Measurements from ENCODE around the gene JADE1.

Gene JADE1

DNA sequence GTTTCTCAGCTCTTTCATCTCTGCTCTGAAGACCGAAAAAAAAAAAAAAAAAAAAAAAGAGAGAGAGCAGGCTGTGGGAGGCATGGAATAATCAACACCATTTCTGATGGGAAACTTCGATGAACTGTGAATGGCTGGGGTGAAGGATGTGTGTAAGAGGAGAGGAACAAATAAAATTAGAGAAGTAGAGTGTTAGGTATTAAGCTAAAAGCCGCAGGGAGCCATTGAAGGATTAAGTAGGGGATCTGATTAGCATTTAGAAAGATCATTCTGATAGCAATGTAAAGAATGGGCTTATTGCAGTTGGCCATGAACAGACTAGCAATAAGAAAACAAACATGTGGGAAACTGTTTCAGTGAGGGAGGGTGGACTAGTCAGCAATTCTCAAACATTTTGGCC is 33.6 kb upstream of the JADE1 start:
- Histone ChIP-seq H3K9me3 (ENCODE audit: control insufficient read depth, insufficient read depth, low read depth, low read length) (no peaks in the 10 kb centered on the region), H3K27ac (ENCODE audit: extremely low read depth, low read depth, low read length) (no peak overlapping the region), H3K4me1 (ENCODE audit: control insufficient read depth, insufficient read depth, low read length) (no peaks in the 10 kb centered on the region), H3K4me3 (ENCODE audit: low read depth, low read length) (no peak overlapping the region), H3K36me3 (ENCODE audit: control insufficient read depth in 2 of 2, insufficient read depth in 1 of 2, low read length in 2 of 2) (no peaks in the 10 kb centered on the region)
- ChIA-PET CTCF (interaction anchor here (0.6 to 1.0 kb wide), 4 partner anchors 36 to 585 kb away, joined by 3 to 6 read pairs (median 4); no protein-coding TSS in a partner anchor), POLR2A (no interaction called here)
- TF ChIP-seq HOXA7 (CRISPR knock-in tag; IDR thresholded peaks at IDR 0.05; ENCODE audit: borderline replicate concordance), result no peak
- TF ChIP-seq ZEB2 (tag by site-specific recombination; IDR thresholded peaks at IDR 0.05), result no peak
- no peak for TF ChIP-seq ZNF24 (tag by site-specific recombination; IDR thresholded peaks at IDR 0.05)
- TF ChIP-seq ZNF121 (tag by site-specific recombination; IDR thresholded peaks at IDR 0.05), result no peak
- TF ChIP-seq ZBTB7A (tag by site-specific recombination; IDR thresholded peaks at IDR 0.05; ENCODE audit: low read depth), result no peak
- no peak for TF ChIP-seq ZBTB20 (tag by site-specific recombination; IDR thresholded peaks at IDR 0.05)
- TF ChIP-seq ZNF600 (tag by site-specific recombination; IDR thresholded peaks at IDR 0.05), result no peak
- TF ChIP-seq ZNF664 (tag by site-specific recombination; IDR thresholded peaks at IDR 0.05), result no peak
- TF ChIP-seq, protein P1, sequence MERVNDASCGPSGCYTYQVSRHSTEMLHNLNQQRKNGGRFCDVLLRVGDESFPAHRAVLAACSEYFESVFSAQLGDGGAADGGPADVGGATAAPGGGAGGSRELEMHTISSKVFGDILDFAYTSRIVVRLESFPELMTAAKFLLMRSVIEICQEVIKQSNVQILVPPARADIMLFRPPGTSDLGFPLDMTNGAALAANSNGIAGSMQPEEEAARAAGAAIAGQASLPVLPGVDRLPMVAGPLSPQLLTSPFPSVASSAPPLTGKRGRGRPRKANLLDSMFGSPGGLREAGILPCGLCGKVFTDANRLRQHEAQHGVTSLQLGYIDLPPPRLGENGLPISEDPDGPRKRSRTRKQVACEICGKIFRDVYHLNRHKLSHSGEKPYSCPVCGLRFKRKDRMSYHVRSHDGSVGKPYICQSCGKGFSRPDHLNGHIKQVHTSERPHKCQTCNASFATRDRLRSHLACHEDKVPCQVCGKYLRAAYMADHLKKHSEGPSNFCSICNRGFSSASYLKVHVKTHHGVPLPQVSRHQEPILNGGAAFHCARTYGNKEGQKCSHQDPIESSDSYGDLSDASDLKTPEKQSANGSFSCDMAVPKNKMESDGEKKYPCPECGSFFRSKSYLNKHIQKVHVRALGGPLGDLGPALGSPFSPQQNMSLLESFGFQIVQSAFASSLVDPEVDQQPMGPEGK (tag by site-specific recombination; IDR thresholded peaks at IDR 0.05), result no peak
- TF ChIP-seq ZNF132 (tag by site-specific recombination; IDR thresholded peaks at IDR 0.05; ENCODE audit: borderline replicate concordance), result no peak
- TF ChIP-seq ZNF48 (tag by site-specific recombination; IDR thresholded peaks at IDR 0.05), result no peak

DNA sequence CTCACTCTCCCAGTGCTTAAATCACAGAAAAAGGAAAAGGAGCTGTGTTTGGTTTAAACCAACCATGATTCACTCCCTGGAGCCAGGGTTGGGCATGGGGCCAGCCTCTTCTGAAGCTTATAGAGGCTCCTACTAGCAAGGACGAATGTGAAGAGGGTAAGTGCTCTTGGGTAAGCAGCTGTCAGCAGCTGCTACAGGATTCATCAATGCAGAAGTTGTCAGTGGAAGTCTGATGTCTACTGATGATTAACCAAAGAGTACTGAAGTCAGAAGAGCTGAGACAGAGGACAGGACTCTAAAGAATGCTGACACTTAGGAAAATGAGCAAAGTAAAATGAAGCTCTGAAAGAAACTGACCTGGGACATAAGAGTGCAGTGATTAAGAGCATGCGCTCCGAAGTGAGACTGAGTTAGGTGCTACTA is 32.7 kb upstream of the JADE1 start:
- CTCF ChIA-PET, result interaction anchor here (1.0 kb wide), 1 partner anchor 87 kb away, joined by 3 read pairs; no protein-coding TSS in a partner anchor

More for the DNA sequence above, 32.7 kb upstream of the JADE1 start:
- Histone ChIP-seq H3K36me3 (ENCODE audit: control insufficient read depth in 2 of 2, insufficient read depth in 1 of 2, low read length in 2 of 2) (no peaks in the 10 kb centered on the region), H3K4me3 (ENCODE audit: low read depth, low read length) (no peak overlapping the region), H3K4me1 (ENCODE audit: control insufficient read depth, insufficient read depth, low read length) (no peaks in the 10 kb centered on the region), H3K9me3 (ENCODE audit: control insufficient read depth, insufficient read depth, low read depth, low read length) (no peaks in the 10 kb centered on the region), H3K27ac (ENCODE audit: extremely low read depth, low read depth, low read length) (no peak overlapping the region)
- TF ChIP-seq, protein P2, sequence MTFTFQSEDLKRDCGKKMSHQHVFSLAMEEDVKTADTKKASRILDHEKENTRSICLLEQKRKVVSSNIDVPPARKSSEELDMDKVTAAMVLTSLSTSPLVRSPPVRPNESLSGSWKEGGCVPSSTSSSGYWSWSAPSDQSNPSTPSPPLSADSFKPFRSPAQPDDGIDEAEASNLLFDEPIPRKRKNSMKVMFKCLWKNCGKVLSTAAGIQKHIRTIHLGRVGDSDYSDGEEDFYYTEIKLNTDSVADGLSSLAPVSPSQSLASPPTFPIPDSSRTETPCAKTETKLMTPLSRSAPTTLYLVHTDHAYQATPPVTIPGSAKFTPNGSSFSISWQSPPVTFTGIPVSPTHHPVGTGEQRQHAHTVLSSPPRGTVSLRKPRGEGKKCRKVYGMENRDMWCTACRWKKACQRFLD (tag by site-specific recombination; IDR thresholded peaks at IDR 0.05), result no peak
- TF ChIP-seq, protein P3, sequence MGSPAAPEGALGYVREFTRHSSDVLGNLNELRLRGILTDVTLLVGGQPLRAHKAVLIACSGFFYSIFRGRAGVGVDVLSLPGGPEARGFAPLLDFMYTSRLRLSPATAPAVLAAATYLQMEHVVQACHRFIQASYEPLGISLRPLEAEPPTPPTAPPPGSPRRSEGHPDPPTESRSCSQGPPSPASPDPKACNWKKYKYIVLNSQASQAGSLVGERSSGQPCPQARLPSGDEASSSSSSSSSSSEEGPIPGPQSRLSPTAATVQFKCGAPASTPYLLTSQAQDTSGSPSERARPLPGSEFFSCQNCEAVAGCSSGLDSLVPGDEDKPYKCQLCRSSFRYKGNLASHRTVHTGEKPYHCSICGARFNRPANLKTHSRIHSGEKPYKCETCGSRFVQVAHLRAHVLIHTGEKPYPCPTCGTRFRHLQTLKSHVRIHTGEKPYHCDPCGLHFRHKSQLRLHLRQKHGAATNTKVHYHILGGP (tag by site-specific recombination; IDR thresholded peaks at IDR 0.05), result no peak
- TF ChIP-seq, protein P4, sequence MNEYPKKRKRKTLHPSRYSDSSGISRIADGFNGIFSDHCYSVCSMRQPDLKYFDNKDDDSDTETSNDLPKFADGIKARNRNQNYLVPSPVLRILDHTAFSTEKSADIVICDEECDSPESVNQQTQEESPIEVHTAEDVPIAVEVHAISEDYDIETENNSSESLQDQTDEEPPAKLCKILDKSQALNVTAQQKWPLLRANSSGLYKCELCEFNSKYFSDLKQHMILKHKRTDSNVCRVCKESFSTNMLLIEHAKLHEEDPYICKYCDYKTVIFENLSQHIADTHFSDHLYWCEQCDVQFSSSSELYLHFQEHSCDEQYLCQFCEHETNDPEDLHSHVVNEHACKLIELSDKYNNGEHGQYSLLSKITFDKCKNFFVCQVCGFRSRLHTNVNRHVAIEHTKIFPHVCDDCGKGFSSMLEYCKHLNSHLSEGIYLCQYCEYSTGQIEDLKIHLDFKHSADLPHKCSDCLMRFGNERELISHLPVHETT (tag by site-specific recombination; IDR thresholded peaks at IDR 0.05), result no peak
- TF ChIP-seq, protein P5, sequence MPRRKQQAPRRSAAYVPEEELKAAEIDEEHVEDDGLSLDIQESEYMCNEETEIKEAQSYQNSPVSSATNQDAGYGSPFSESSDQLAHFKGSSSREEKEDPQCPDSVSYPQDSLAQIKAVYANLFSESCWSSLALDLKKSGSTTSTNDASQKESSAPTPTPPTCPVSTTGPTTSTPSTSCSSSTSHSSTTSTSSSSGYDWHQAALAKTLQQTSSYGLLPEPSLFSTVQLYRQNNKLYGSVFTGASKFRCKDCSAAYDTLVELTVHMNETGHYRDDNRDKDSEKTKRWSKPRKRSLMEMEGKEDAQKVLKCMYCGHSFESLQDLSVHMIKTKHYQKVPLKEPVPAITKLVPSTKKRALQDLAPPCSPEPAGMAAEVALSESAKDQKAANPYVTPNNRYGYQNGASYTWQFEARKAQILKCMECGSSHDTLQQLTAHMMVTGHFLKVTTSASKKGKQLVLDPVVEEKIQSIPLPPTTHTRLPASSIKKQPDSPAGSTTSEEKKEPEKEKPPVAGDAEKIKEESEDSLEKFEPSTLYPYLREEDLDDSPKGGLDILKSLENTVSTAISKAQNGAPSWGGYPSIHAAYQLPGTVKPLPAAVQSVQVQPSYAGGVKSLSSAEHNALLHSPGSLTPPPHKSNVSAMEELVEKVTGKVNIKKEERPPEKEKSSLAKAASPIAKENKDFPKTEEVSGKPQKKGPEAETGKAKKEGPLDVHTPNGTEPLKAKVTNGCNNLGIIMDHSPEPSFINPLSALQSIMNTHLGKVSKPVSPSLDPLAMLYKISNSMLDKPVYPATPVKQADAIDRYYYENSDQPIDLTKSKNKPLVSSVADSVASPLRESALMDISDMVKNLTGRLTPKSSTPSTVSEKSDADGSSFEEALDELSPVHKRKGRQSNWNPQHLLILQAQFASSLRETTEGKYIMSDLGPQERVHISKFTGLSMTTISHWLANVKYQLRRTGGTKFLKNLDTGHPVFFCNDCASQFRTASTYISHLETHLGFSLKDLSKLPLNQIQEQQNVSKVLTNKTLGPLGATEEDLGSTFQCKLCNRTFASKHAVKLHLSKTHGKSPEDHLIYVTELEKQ (tag by site-specific recombination; IDR thresholded peaks at IDR 0.05; ENCODE audit: borderline replicate concordance), result no peak
- no peak for TF ChIP-seq ZNF785 (tag by site-specific recombination; IDR thresholded peaks at IDR 0.05)
- TF ChIP-seq ZNF140 (tag by site-specific recombination; IDR thresholded peaks at IDR 0.05), result no peak
- TF ChIP-seq ZNF202 (tag by site-specific recombination; IDR thresholded peaks at IDR 0.05; ENCODE audit: borderline replicate concordance), result no peak
- TF ChIP-seq, protein P6, sequence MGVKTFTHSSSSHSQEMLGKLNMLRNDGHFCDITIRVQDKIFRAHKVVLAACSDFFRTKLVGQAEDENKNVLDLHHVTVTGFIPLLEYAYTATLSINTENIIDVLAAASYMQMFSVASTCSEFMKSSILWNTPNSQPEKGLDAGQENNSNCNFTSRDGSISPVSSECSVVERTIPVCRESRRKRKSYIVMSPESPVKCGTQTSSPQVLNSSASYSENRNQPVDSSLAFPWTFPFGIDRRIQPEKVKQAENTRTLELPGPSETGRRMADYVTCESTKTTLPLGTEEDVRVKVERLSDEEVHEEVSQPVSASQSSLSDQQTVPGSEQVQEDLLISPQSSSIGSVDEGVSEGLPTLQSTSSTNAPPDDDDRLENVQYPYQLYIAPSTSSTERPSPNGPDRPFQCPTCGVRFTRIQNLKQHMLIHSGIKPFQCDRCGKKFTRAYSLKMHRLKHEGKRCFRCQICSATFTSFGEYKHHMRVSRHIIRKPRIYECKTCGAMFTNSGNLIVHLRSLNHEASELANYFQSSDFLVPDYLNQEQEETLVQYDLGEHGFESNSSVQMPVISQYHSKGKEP (tag by site-specific recombination; IDR thresholded peaks at IDR 0.05), result no peak
- no peak for TF ChIP-seq ZNF792 (tag by site-specific recombination; IDR thresholded peaks at IDR 0.05)
- TF ChIP-seq ZNF768 (tag by site-specific recombination; IDR thresholded peaks at IDR 0.05), result no peak
- POLR2A ChIA-PET, result no interaction called here

All from HEK293 (cell line).